Esophagus muscularis mucosa (tissue), 2 donors: ENCODE data around the gene BICD2.

Experiments
- POLR2A ChIP-seq: fragments of 450-650 bp; IDR thresholded peaks from one replicate; pipeline ENCODE4 v1.6.1; 2017; ENCODE audit warnings: antibody characterized with exemption, moderate library complexity, mild to moderate bottlenecking, low read depth
- POLR2AphosphoS5 ChIP-seq, 2 donors: sonication (generic); formaldehyde crosslinking; IDR thresholded peaks; one replicate each; pipeline ENCODE4 v1.6.1; 2017; ENCODE audit warnings: antibody characterized with exemption in 2 of 2

DNA sequence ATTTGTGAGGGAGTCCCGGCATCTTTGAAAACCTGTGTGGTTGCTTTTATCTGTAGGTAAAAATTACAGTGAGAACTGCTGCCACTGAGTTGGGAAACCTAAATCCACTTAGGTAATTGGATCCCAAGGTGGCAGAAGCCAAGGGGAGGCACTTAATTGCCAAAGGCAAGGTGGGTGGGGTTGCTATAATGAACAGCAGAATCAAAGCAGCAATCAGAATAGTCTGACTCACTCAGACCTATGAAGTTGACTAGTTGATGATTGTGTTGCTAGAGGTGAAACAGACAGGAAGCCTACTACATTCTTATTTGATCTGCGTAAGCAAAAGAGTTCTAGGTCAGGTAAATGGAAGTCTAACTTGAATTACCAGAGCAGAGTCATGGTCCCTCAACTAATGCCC lies 17.3 kb upstream of the BICD2 start:
- TF ChIP-seq POLR2A (no peak), POLR2AphosphoS5 (IDR thresholded peaks at IDR 0.05) (no peak)
